Nephron progenitor cell (in vitro differentiated cells): Measurements from ENCODE around the gene TMEM235.

ENCODE experiments used
- DNase-seq: peaks from one replicate; pipeline ENCODE4 v3.0.0; 2021
- H3K27ac Mint-ChIP-seq: 2 replicates; pipeline ENCODE4 v1.8.0; 2021; ENCODE audit warnings: mild to moderate bottlenecking, moderate library complexity, mixed read lengths
- H3K27me3 Mint-ChIP-seq: 2 replicates; pipeline ENCODE4 v1.8.0; 2021; ENCODE audit warnings: mild to moderate bottlenecking, low read depth, mixed read lengths; ENCODE audit not compliant: poor library complexity
- H3K36me3 Mint-ChIP-seq: 2 replicates; pipeline ENCODE4 v1.8.0; 2021; ENCODE audit warnings: low read depth, mixed read lengths
- H3K4me1 Mint-ChIP-seq: 2 replicates; pipeline ENCODE4 v1.8.0; 2021; ENCODE audit warnings: mixed read lengths
- H3K4me3 Mint-ChIP-seq: 2 replicates; pipeline ENCODE4 v1.8.0; 2021; ENCODE audit warnings: mild to moderate bottlenecking, moderate library complexity, mixed read lengths
- H3K9me3 Mint-ChIP-seq: 2 replicates; pipeline ENCODE4 v1.8.0; 2021; ENCODE audit warnings: mild to moderate bottlenecking, moderate library complexity, mixed read lengths
- CTCF ChIP-seq: fragments of 200-600 bp; sonication (generic); IDR thresholded peaks from 2 replicates; pipeline ENCODE4 v1.5.0; 2021; ENCODE audit warnings: antibody characterized with exemption

The TMEM235 gene

GRCh38 chr17:78227455-78227916, 3.9 kb upstream of the TMEM235 start:
- Mint-ChIP-seq H3K9me3 (no peaks in the 10 kb centered on the region), H3K4me3 (no peak overlapping the region), H3K27me3 (peaks cover 51% of the 10 kb centered on the region), H3K36me3 (peaks cover 18% of the 10 kb centered on the region), H3K4me1 (peaks cover 14% of the 10 kb centered on the region), H3K27ac (no peak overlapping the region)
- DNase-seq = no peak
- TF ChIP-seq CTCF = no peak

- no peaks in the 10 kb centered on the region for H3K9me3 Mint-ChIP-seq
- no peak overlapping the region for H3K4me3 Mint-ChIP-seq
- no peak overlapping the region for H3K27ac Mint-ChIP-seq
- H3K4me1 Mint-ChIP-seq = peaks cover 12% of the 10 kb centered on the region
- peaks cover 57% of the 10 kb centered on the region for H3K27me3 Mint-ChIP-seq
- H3K36me3 Mint-ChIP-seq = peaks cover 12% of the 10 kb centered on the region
- no peak for TF ChIP-seq CTCF
- DNase-seq = no peak
Observed at GRCh38 chr17:78228176-78228575, 3.3 kb upstream of the TMEM235 start.

- no peaks in the 10 kb centered on the region for H3K4me1 Mint-ChIP-seq
- no peak overlapping the region for H3K27ac Mint-ChIP-seq
- TF ChIP-seq CTCF = no peak
- no peaks in the 10 kb centered on the region for H3K9me3 Mint-ChIP-seq
- no peaks in the 10 kb centered on the region for H3K36me3 Mint-ChIP-seq
- no peak overlapping the region for H3K4me3 Mint-ChIP-seq
- DNase-seq = no peak
- peaks cover 72% of the 10 kb centered on the region for H3K27me3 Mint-ChIP-seq
Observed at GRCh38 chr17:78230252-78230962, 1.0 kb upstream of the TMEM235 start.

GRCh38 chr17:78231991-78232858, 794 bp downstream of the TMEM235 start:
- Mint-ChIP-seq H3K4me1 (no peaks in the 10 kb centered on the region), H3K27me3 (peaks cover 72% of the 10 kb centered on the region), H3K27ac (no peak overlapping the region), H3K36me3 (no peaks in the 10 kb centered on the region), H3K9me3 (no peaks in the 10 kb centered on the region), H3K4me3 (peak overlapping the region; percentile 52)
- DNase-seq = peak; percentile 72
- TF ChIP-seq CTCF = no peak

GRCh38 chr17:78232859-78233173, 1.4 kb downstream of the TMEM235 start:
- Mint-ChIP-seq H3K27ac (no peak overlapping the region), H3K27me3 (peaks cover 66% of the 10 kb centered on the region), H3K9me3 (no peaks in the 10 kb centered on the region)

More at GRCh38 chr17:78232859-78233173, 1.4 kb downstream of the TMEM235 start:
- H3K4me1 Mint-ChIP-seq = no peaks in the 10 kb centered on the region
- DNase-seq = no peak
- H3K4me3 Mint-ChIP-seq = no peak overlapping the region
- H3K36me3 Mint-ChIP-seq = no peaks in the 10 kb centered on the region
- no peak for TF ChIP-seq CTCF
